Renal cortical epithelial cell (primary cell): Measurements from ENCODE around the gene CARD11. TPM values are rescaled to one million over a fixed set of nuclear protein-coding genes. Genes with fewer than 3 reads are reported as not detected.
A peak's percentile ranks its signal among the peaks of the same experiment; 100 is the strongest.

ENCODE experiments used
- DNase-seq: peaks from one replicate; pipeline ENCODE4 v3.0.0-alpha.2; 2011; ENCODE audit warnings: low read depth
- total RNA-seq: library from RNA; depleted of rRNA; stranded (reverse); fragments of >200 nt; gene quantifications from 2 replicates; pipeline ENCODE4 v1.2.3, GENCODE V29; 2014

Gene CARD11
- total RNA-seq, 1 donor from 2014 or later = 25.3 TPM

GRCh38 chr7:2873686-2874551, 169.7 kb downstream of the CARD11 start:
- peak; percentile 86 for DNase-seq

- no peak for DNase-seq
Measured at GRCh38 chr7:2873146-2873545, 170.5 kb downstream of the CARD11 start.

- DNase-seq = no peak
Measured at GRCh38 chr7:2872296-2872874, 171.3 kb downstream of the CARD11 start.

GRCh38 chr7:2870471-2870931, 173.2 kb downstream of the CARD11 start:
- DNase-seq = no peak

GRCh38 chr7:2869981-2870380, 173.7 kb downstream of the CARD11 start:
- DNase-seq = no peak

- DNase-seq = no peak
Measured at GRCh38 chr7:2866601-2867000, 177.1 kb downstream of the CARD11 start.

GRCh38 chr7:2864999-2865670, 178.5 kb downstream of the CARD11 start:
- DNase-seq = peak; percentile 49

GRCh38 chr7:2864204-2864985, 179.3 kb downstream of the CARD11 start:
- no peak for DNase-seq

- DNase-seq = peak; percentile 92
Measured at GRCh38 chr7:2863461-2864066, 180.1 kb downstream of the CARD11 start.

- no peak for DNase-seq
Measured at GRCh38 chr7:2862831-2863361, 180.8 kb downstream of the CARD11 start.

GRCh38 chr7:2861509-2861908, 182.2 kb downstream of the CARD11 start:
- DNase-seq = no peak

GRCh38 chr7:2860627-2861133, 183.0 kb downstream of the CARD11 start:
- DNase-seq = no peak

GRCh38 chr7:2859952-2860351, 183.7 kb downstream of the CARD11 start:
- no peak for DNase-seq

- no peak for DNase-seq
Measured at GRCh38 chr7:2858621-2859020, 185.0 kb downstream of the CARD11 start.

- DNase-seq = peak; percentile 47
Measured at GRCh38 chr7:2856388-2857169, 187.1 kb downstream of the CARD11 start.

Other genes with a start within 250 kb of the CARD11 start
- gene GNA12, start 199.6 kb downstream of the CARD11 start, total RNA-seq = 11.5 and 37.7 TPM in 2 replicates